COLO668 (cell line): ENCODE data around the gene CAPZA3.
"Not testable (repeated sequence)": the region's sequence is repeated elsewhere in the genome, so short reads cannot be mapped to it uniquely, and the experiment has no call there.

ENCODE experiments used
- DNase-seq: peaks from one replicate; lab custom pipeline; 2025; ENCODE audit not compliant: unreplicated experiment; lab: John Stamatoyannopoulos, UW

The CAPZA3 gene

DNA sequence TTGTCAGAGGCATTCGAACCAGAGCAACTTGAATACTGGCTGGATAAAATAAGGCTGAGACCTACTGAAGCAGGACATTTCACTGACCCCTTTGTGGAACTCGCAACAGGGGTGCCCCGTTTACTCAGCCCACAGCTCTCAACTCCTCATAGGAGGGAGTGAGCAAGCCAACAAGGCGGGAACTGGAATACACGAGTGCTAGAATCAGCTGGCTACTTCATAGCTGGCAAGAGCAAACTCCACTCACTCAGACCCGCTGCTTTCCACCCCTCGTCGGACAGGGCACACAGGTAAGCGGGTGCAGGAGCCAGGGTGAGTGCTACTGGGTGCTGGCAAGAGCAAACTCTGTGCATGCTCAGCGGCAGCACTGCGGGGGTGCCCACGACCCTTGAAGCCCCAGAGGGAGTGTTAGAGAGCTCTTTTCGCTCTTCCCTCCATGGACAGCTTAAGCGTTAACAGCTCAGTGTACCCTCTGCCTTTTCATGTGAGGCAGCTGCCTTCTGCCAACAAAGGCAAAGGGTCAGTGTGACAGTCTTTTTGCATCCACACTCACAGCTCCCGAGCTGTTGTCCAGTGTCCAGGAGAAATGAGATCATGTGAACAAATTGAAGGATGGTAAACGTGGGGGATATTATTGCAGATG, 15.7 kb downstream of the CAPZA3 start:
- DNase-seq: no peak

- no peak for DNase-seq
Measured at GRCh38 chr12:18754124-18754707, 16.3 kb downstream of the CAPZA3 start.

DNA sequence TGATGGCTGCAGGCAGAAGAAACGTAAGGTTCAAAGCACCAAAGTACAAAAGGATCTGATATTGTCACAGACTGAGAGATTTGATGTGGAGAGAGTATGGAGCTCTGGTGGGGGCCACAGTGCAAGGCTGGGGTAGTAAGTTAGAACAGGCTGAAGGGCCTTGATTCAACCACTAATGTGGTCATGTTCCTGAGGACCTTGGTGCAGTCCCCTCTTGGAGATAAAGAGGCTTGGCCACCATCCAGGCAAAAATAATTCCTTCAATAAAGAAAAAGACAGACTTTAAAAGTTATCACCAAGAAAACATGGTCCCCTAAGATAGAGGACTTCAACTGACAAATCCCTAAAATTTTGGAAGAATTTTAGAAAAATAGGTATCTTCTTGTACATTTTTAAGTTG, 17.4 kb downstream of the CAPZA3 start:
- DNase-seq: no peak

DNA sequence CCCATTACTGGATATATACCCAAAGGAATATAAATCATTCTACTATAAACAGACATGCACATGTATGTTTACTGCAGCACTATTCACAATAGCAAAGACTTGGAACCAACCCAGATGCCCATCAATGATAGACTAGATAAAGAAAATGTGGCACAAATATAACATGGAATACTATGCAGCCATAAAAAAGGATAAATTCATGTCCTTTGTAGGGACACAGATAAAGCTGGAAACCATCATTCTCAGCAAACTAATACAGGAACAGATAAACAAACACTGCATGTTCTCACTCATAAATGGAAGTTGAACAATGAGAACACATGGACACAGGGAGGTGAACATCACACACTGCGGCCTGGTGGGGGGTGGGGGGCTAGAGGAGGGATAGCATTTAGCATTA, 28.6 kb downstream of the CAPZA3 start:
- DNase-seq: not testable (repeated sequence)

DNA sequence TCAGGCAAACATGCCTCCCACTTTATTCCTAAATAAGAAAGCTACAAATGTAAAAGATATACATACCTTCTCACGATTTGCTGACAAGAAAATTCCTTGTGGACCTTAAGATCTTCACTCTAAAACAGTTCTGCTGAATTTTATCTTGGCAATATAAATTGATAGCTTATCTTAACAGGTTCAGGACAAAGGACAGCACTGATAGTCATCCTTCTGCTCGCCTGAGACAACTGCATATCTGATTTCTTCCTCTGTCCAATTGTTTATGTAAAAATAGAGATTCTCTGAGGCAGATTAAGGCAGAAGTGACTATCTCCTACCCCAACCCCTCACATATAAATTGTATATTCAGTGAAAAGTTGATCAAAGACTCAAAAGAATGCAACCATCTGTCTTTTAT, 44.9 kb downstream of the CAPZA3 start:
- no peak for DNase-seq

- not testable (repeated sequence) for DNase-seq
Measured at GRCh38 chr12:18785465-18785864, 47.5 kb downstream of the CAPZA3 start.
